K562 (cell line): ENCODE data around the gene PIGV. TPM values are rescaled to one million over a fixed set of nuclear protein-coding genes. Genes with fewer than 3 reads are reported as not detected.

Experiments used
- ATAC-seq: fragments of 200-7000 bp; cut with Tn5 transposase; 3 replicates; pipeline ENCODE4 v1.9.1; 2020; ENCODE audit warnings: moderate library complexity
- BruUV-seq: library from RNA; stranded (reverse); fragments of 400-500 nt; replicated peaks from 2 replicates; lab custom pipeline; 2021; lab: Mats Ljungman, UMichigan
- CTCF ChIA-PET: fragments of 300-600 bp; formaldehyde crosslinking; extraction: SDS; loops from one replicate; lab custom pipeline; 2021; ENCODE audit warnings: low intra/inter-chr PET ratio; lab: Yijun Ruan, JAX
- POLR2A ChIA-PET: fragments of 300-600, 350-650 bp; sonication (Branson Sonifier 250); formaldehyde crosslinking; extraction: SDS; loops from one replicate; lab custom pipeline; 2021; ENCODE audit warnings: antibody characterized with exemption, inconsistent platforms; lab: Yijun Ruan, JAX
- DNase-seq, 4 experiments: peaks; one replicate each; pipeline versions ENCODE4 v3.0.0 to v3.0.0-alpha.2; 2011 to 2018; ENCODE audit warnings: low spot score in 3 of 4, mixed read lengths in 3 of 4; ENCODE audit errors: extremely low read depth in 1 of 4
- FAIRE-seq: peaks from 2 replicates; lab custom pipeline; 2011; peaks lifted over from hg19 to GRCh38; lab: Jason Lieb, UNC
- H2AFZ ChIP-seq: 2 replicates; pipeline ENCODE4 v1.6.0; 2011; ENCODE audit warnings: low read depth, low read length, control low read depth, inconsistent platforms
- H3K27ac ChIP-seq: fragments of 200-600 bp; 3 replicates; pipeline ENCODE4 v1.8.0; 2011; ENCODE audit warnings: low read depth, mild to moderate bottlenecking, control low read depth, inconsistent platforms, low read length, moderate library complexity, mixed read lengths; ENCODE audit errors: extremely low read depth
- H3K27me3 ChIP-seq, 2 experiments: fragments of 300-600 bp in 1 of 2; 2 replicates in 1 of 2; 3 replicates in 1 of 2; pipeline versions ENCODE4 v1.6.0 to v1.8.0; 2011; ENCODE audit warnings: inconsistent platforms in 2 of 2, low read length in 2 of 2, mild to moderate bottlenecking in 1 of 2, mixed read lengths in 1 of 2, moderate library complexity in 1 of 2; ENCODE audit not compliant: control insufficient read depth in 2 of 2, insufficient read depth in 2 of 2
- H3K36me3 ChIP-seq: fragments of 300-600 bp; 3 replicates; pipeline ENCODE4 v1.8.0; 2011; ENCODE audit warnings: mild to moderate bottlenecking, low read length, inconsistent platforms; ENCODE audit not compliant: control insufficient read depth, insufficient read depth
- H3K4me1 ChIP-seq, 2 experiments: fragments of 200-600 bp in 1 of 2; replicated peaks in 1 of 2; 2 replicates in 1 of 2; 3 replicates in 1 of 2; pipeline versions ENCODE4 v1.5.1 to v1.8.0; 2011; ENCODE audit warnings: inconsistent platforms in 2 of 2, low read length in 2 of 2, mild to moderate bottlenecking in 1 of 2, mixed read lengths in 1 of 2, moderate library complexity in 1 of 2; ENCODE audit not compliant: control insufficient read depth in 2 of 2, insufficient read depth in 2 of 2
- H3K4me2 ChIP-seq: 2 replicates; pipeline ENCODE4 v1.6.1; 2011; ENCODE audit warnings: low read length, control low read depth, inconsistent platforms, mixed read lengths; ENCODE audit not compliant: insufficient read depth
- H3K4me3 ChIP-seq: fragments of 200-600 bp; sonication (generic), shearing (Covaris generic); 2 replicates; pipeline ENCODE4 v1.5.1; 2016; ENCODE audit warnings: control low read depth, inconsistent platforms
- H3K79me2 ChIP-seq: fragments of 200-600 bp; 3 replicates; pipeline ENCODE4 v1.8.0; 2011; ENCODE audit warnings: low read length, inconsistent platforms; ENCODE audit not compliant: control insufficient read depth, insufficient read depth
- H3K9ac ChIP-seq, 2 experiments: 2 replicates each; pipeline versions ENCODE4 v1.6.0 to v1.6.1; 2011; ENCODE audit warnings: low read depth in 2 of 2, low read length in 2 of 2, control low read depth in 1 of 2, inconsistent platforms in 1 of 2, mild to moderate bottlenecking in 1 of 2, mixed read lengths in 1 of 2; ENCODE audit not compliant: insufficient read depth in 1 of 2
- H3K9me1 ChIP-seq: one replicate; pipeline ENCODE4 v1.6.0; 2011; ENCODE audit warnings: inconsistent platforms, mild to moderate bottlenecking, low read length, moderate library complexity; ENCODE audit not compliant: control insufficient read depth, insufficient read depth
- H3K9me3 ChIP-seq: replicated peaks from 2 replicates; pipeline ENCODE4 v1.5.1; 2011; ENCODE audit warnings: low read depth, low read length, inconsistent platforms; ENCODE audit not compliant: control insufficient read depth, insufficient read depth
- H4K20me1 ChIP-seq: replicated peaks from 2 replicates; pipeline ENCODE4 v1.6.1; 2011; ENCODE audit warnings: low read length, inconsistent platforms, mixed read lengths; ENCODE audit not compliant: control insufficient read depth, insufficient read depth
- CC2D1A ChIP-seq: fragments of 450-650 bp; IDR thresholded peaks from 2 replicates; pipeline ENCODE4 v1.6.1; 2017; ENCODE audit warnings: mild to moderate bottlenecking
- HDAC2 ChIP-seq: fragments of 450-650 bp; IDR thresholded peaks from 2 replicates; pipeline ENCODE4 v1.6.1; 2016; ENCODE audit warnings: mild to moderate bottlenecking
- MYBL2 ChIP-seq, 2 experiments: fragments of 450-650 bp in 1 of 2; sonication (generic) in 1 of 2; formaldehyde crosslinking in 1 of 2; IDR thresholded peaks; 2 replicates each; pipeline versions ENCODE4 v1.6.1 to v1.8.1; 2017 to 2022; ENCODE audit warnings: borderline replicate concordance in 1 of 2, inconsistent platforms in 1 of 2, low read depth in 1 of 2, mild to moderate bottlenecking in 1 of 2, missing genetic modification reagents in 1 of 2, moderate library complexity in 1 of 2
- TSC22D4 ChIP-seq: fragments of 450-650 bp; IDR thresholded peaks from 2 replicates; pipeline ENCODE4 v1.6.1; 2016; ENCODE audit warnings: missing genetic modification characterization, missing biosample characterization, control low read depth
- ZNF121 ChIP-seq: sonication (generic); formaldehyde crosslinking; conservative IDR thresholded peaks from 2 replicates; pipeline ENCODE4 v1.8.0; 2022; ENCODE audit warnings: missing genetic modification reagents
- WGBS: fragments of 100-300 bp; shearing (Covaris generic); methylation state at CpG from one replicate; pipeline ENCODE4 v1.1.6; 2016; ENCODE audit warnings: low coverage, mixed read lengths; ENCODE audit not compliant: insufficient coverage; ENCODE audit errors: missing lambda C conversion rate; 5-methylcytosine and 5-hydroxymethylcytosine counted together
- in situ Hi-C: fragments of 300-500 bp; cut with MboI; formaldehyde crosslinking; loops from 4 replicates; pipeline ENCODE4 v1.15.0; 2018; ENCODE audit warnings: inconsistent platforms, mixed read lengths
- intact Hi-C: fragments of 100-400 bp; cut with micrococcal nuclease; formaldehyde crosslinking; loops from 2 replicates; pipeline ENCODE4 v1.14.2; 2022
- polyA plus RNA-seq, 8 experiments: library from polyadenylated mRNA; depleted of rRNA in 4 of 8; stranded (reverse) in 5 of 8; unstranded in 3 of 8; fragments of >200 nt; fragmentation: Nextera tagmentation in 2 of 8; fragmentation: Illumina TruSeq in 1 of 8; extraction: Ambion mirVana in 2 of 8; extraction: Trizol in 1 of 8; gene quantifications; 2 replicates each; pipeline versions ENCODE4 v1.2.1 to v1.2.3, GENCODE V29; 2011 to 2014; ENCODE audit warnings: inconsistent platforms in 1 of 8, missing spikeins in 1 of 8
- total RNA-seq, 7 experiments: library from RNA; depleted of rRNA in 6 of 7; stranded (reverse); fragments of >200 nt in 6 of 7; fragmentation: Illumina TruSeq in 2 of 7; extraction: Trizol in 2 of 7; gene quantifications; 2 replicates each; pipeline versions ENCODE4 v1.2.1 to v1.2.3, GENCODE V29; 2011 to 2021; ENCODE audit warnings: low replicate concordance in 1 of 7
- TF ChIP-seq, protein P1 (sequence below): sonication (generic); formaldehyde crosslinking; IDR thresholded peaks from 2 replicates; pipeline ENCODE4 v1.8.1; 2023; ENCODE audit warnings: missing genetic modification reagents, mild to moderate bottlenecking, borderline replicate concordance

PIGV gene
- total and polyA plus RNA-seq, 9 of the 15 experiments (the other 6 are each of a cell fraction or from before 2014, with no cell fraction given), result 8.4 to 21.8 (median 11.7) TPM

DNA sequence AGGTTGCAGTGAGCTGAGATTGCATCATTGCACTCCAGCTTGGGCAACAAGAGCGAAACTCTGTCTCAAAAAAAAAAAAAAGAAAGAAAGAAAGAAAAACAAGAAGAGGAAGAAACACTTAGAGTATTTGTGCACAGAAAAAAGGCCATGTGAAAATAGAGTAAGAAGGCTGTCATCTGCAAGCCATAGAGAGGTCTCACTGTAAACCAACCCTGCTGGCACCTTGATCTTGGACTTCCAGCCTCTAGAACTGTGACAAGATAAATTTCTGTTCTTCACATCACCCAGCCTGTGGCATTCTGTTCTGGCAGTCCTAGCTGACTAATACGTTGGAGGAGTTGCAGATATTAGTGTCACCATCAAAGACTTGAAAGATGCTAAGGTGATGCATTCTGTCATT lies 26.6 kb downstream of the PIGV start (continued):
- TF ChIP-seq, protein P1, sequence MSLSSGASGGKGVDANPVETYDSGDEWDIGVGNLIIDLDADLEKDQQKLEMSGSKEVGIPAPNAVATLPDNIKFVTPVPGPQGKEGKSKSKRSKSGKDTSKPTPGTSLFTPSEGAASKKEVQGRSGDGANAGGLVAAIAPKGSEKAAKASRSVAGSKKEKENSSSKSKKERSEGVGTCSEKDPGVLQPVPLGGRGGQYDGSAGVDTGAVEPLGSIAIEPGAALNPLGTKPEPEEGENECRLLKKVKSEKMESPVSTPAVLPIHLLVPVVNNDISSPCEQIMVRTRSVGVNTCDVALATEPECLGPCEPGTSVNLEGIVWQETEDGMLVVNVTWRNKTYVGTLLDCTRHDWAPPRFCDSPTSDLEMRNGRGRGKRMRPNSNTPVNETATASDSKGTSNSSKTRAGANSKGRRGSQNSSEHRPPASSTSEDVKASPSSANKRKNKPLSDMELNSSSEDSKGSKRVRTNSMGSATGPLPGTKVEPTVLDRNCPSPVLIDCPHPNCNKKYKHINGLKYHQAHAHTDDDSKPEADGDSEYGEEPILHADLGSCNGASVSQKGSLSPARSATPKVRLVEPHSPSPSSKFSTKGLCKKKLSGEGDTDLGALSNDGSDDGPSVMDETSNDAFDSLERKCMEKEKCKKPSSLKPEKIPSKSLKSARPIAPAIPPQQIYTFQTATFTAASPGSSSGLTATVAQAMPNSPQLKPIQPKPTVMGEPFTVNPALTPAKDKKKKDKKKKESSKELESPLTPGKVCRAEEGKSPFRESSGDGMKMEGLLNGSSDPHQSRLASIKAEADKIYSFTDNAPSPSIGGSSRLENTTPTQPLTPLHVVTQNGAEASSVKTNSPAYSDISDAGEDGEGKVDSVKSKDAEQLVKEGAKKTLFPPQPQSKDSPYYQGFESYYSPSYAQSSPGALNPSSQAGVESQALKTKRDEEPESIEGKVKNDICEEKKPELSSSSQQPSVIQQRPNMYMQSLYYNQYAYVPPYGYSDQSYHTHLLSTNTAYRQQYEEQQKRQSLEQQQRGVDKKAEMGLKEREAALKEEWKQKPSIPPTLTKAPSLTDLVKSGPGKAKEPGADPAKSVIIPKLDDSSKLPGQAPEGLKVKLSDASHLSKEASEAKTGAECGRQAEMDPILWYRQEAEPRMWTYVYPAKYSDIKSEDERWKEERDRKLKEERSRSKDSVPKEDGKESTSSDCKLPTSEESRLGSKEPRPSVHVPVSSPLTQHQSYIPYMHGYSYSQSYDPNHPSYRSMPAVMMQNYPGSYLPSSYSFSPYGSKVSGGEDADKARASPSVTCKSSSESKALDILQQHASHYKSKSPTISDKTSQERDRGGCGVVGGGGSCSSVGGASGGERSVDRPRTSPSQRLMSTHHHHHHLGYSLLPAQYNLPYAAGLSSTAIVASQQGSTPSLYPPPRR (CRISPR knock-in tag), result no peak
- TF ChIP-seq TSC22D4, result no peak
- TF ChIP-seq CC2D1A, result no peak
- no peak for TF ChIP-seq MYBL2 (IDR thresholded peaks at IDR 0.05; ENCODE audit: low read depth)
- no peak for TF ChIP-seq MYBL2 (CRISPR knock-in tag; IDR thresholded peaks at IDR 0.05; ENCODE audit: borderline replicate concordance)

DNA sequence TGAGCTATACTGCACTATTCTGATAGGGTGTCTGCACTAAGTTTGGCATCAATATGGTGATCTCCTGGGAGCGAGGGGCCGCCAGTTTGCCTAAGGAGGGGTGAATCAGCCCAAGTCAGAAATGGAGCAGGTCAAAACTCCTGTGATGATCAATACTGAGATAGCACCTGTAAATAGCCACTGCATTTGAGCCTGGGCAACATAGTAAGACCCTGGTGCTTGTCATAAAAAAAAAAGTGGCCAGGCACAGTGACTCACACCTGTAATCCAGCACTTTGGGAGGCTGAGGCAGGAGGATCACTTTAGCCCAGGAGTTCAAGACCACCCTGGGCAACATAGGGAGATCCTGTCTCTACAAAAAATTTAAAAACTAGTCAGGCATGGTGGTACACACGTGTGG lies 27.1 kb downstream of the PIGV start:
- FAIRE-seq, result no peak
- BruUV-seq, result no TSS peak
- 28% methylated on average over 3 of the region's 3 CpGs for WGBS
- H3K9me3 ChIP-seq, result no peaks in the 10 kb centered on the region
- H3K9me1 ChIP-seq, result no peaks in the 10 kb centered on the region
- no peak overlapping the region for H3K4me3 ChIP-seq
- DNase-seq, result no peak
- ChIA-PET CTCF (no interaction called here), POLR2A (interaction anchor here (0.6 to 1.6 kb wide), 2 partner anchors 50 to 852 kb away, joined by 3 read pairs; no protein-coding TSS in a partner anchor)
- H3K79me2 ChIP-seq, result no peaks in the 10 kb centered on the region
- H3K9ac ChIP-seq, result no peak overlapping the region
- H3K4me2 ChIP-seq, result no peak overlapping the region
- H3K27me3 ChIP-seq, result no peaks in the 10 kb centered on the region
- intact Hi-C loops, result loop anchor here (5.0 kb wide), 1 partner anchor 62 kb away; no protein-coding TSS in a partner anchor
- no peaks in the 10 kb centered on the region for H3K36me3 ChIP-seq
- H3K4me1 ChIP-seq, result no peaks in the 10 kb centered on the region; a peak in 1 of 5 replicates
- no peak overlapping the region for H3K27ac ChIP-seq
- no peak overlapping the region for H2AFZ ChIP-seq
- ATAC-seq, result no peak
- no peaks in the 10 kb centered on the region for H4K20me1 ChIP-seq
- in situ Hi-C loops, result no loop called here
- no peak for TF ChIP-seq HDAC2
- peak; percentile 86 for TF ChIP-seq ZNF121 (CRISPR knock-in tag)
